Cerebellar cortex (tissue), 1 donor: ENCODE measurements around the gene WNT8B.

ENCODE experiments used
- DNase-seq: peaks from one replicate; pipeline ENCODE4 v3.0.0-alpha.2; 2015; ENCODE audit warnings: low spot score

Gene WNT8B, protein sequence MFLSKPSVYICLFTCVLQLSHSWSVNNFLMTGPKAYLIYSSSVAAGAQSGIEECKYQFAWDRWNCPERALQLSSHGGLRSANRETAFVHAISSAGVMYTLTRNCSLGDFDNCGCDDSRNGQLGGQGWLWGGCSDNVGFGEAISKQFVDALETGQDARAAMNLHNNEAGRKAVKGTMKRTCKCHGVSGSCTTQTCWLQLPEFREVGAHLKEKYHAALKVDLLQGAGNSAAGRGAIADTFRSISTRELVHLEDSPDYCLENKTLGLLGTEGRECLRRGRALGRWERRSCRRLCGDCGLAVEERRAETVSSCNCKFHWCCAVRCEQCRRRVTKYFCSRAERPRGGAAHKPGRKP

DNA sequence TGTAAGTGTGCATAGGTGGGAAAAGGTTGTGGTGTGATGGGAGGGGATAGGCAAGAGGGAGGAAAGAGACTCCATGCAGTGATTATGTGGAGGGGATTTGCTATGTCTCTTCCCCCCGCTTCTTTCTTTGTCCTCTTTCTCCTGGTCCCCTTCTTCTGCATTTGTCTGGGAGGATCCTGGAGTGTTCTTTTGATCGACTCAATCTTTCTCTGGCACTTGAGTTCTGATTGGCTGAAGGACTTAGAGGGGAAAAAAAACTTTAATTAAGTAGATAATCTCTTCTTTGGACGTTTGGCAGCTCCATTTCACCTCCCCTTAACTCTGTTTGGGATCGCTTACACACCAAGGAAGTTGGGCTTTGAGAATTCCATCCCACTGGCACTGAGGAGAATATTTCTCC lies at the start of gene WNT8B:
TSS of gene WNT8B (plus strand) at position 301 of the 400 bp plus-strand sequence. CDS start 160 bp downstream, outside the sequence.
- no peak for DNase-seq

DNA sequence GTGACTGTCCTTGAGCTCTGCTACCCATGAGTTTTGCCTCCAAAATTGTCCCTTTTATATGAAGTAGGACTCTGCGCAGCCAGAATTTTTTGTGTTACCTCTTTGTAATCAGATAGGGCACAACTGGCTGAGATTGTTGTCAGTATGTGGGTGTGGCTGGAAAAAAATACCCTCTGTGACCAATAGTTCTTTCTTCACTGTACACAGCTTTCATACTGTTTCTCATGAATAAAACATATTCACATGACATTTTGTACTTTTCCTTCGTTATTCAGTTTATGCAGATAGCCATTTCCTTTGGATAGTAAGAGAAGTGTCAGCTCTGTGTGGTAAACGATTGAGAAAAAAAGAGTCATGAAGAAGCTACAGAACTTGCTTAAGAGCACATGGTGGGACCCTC lies 49.6 kb upstream of the WNT8B start:
- DNase-seq: no peak

DNA sequence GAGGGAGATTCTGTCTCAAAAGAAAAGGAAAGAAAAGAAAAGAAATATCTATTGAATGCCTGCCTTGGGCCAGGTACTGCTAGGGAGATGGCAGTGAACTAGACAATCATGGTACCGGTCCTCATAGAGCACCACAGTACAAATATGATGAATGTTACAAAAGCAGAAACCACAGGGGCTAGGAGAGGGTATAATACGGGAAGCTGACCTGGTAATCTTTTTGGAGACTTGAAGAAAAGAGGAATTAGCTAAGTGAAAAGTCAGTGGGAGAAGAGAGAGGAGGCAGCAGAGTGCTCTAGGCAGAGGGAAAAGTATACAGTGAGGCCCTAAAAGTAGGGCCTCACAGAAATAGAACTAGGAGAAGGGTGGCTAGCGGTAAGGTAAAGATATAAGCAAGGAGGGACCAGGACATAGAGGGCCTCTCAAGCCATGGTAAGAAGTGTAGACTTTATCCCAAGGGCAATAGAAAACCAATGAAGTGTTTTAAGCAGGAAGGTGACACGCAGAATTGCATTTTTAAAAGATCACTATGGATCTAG lies 42.8 kb upstream of the WNT8B start:
- no peak for DNase-seq

DNA sequence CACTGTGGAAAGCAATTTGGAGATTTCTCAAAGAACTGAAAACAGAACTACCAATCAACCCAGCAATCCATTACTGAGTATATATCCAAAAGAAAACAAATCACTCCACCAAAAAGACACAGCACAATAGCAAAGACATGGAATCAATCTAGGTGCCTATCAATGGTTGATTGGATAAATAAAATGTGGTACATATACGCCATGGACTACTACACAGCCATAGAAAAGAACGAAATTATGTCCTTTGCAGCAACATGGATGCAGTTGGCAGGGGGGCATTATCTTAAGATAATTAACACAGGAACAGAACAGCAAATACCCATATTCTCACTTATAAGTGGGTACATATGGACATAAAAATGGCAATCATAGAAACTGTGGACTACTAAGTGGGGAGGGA lies 35.4 kb upstream of the WNT8B start:
- DNase-seq: no peak

DNA sequence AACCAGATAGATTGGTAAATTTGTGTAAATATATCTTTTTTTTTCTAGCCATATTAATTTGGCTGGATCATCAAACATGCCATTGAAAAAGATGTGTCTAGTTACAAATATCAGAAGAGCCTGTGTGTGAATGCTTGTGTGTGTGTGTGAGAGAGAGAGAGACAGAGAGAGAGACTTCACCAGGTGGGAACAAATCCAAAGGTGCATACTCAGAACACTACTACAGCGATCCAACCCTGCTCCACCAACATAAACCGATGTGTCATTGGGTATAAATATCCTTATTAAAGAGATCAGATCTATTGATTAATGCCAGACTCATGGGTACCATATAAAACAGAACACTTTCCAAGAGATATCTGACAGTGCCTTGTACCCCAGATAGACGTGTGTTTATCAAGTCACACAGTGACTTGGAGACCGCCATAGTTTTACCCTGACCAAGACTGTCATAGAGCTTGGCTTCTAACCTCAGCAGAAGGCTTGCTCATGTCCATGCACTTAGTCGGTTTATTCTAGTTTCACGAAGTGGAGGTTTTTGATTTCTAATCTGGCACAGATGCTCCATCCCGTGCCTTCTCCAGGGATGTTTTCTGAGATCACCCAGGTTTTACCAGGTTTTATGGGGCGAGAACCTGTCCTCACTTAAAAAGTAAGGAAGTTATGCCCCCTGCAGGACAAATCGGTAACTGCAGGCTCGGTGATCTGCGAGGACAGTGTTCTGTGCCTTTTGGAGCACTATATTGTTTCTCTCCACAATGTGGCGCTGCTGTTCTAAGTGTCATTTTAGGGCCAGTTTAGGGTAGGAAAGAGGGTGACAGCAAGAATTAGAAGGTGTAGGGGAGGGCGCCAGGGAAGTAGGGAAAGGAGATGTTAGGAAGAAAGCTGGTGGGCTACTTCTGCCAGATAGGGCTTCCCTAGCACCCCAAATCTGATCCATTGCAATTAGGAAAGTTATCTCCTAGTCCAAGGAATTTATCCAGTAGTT lies 29.3 kb upstream of the WNT8B start:
- DNase-seq: peak; percentile 92

DNA sequence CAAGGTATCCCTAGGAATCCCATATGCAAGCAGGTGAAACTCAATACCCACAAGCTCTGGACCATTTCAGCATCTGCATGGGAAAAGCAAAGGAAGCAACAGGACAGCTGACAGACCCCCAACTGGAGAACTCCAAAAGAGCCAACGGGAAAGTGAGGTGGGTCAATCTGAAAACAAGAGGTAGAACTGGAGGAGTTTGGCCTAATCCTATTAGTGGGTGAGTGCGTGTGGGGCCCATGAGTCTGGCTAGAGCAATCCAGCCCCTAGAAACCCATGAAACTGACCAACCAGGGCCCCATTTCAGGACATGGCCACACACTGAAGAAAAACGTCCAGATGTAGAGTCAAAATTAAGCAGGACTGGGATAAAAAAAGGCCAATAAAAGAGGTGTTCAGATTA lies 26.6 kb upstream of the WNT8B start:
- no peak for DNase-seq

DNA sequence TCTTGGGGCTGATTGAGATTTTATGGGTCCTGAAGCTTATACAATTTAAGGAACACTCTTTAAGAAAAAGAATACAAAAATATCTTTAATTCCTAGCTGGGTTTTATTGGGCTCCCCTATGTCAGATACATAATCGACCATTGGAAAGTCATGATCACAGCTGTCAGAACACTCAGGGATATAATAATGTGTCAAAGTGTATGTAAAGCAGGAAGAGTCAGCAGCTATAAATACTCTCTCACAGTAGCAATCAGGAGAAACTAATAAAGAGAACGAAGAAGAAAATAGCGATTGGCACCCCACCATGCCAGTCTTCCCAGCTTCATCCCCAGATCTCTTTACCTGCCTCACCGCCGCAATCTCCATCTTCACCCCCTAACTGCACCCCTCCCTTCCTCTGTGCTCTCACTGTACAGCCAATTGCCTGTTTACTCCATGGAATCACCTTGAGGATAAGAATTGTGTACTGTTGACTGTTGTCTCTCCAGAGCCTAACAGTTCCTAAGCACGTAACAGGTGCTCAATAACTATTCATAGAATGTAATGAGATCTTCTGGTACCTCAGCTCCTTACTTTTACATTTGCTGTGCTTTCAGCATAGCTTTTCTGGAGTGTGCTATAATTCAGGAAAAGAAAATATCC lies 24.0 kb upstream of the WNT8B start:
- DNase-seq: no peak

DNA sequence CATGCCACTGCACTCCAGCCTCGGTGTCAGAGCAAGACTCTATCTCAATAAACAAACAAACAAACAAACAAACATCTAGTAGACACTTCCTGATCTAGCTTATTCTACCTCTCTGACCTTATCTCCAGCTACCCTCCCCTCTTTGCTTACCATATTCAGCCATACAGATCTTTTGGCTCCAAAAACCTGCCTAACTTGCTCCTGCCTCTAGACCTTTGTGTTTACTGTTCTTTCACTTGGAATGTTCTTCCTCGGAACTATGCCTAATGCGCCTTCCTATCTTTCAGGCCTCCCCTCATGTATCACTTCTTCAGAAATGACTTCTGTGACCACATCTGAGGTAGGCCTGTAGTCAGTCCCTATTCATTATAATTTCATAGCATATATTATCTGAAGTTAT lies 20.3 kb upstream of the WNT8B start:
- no peak for DNase-seq

DNA sequence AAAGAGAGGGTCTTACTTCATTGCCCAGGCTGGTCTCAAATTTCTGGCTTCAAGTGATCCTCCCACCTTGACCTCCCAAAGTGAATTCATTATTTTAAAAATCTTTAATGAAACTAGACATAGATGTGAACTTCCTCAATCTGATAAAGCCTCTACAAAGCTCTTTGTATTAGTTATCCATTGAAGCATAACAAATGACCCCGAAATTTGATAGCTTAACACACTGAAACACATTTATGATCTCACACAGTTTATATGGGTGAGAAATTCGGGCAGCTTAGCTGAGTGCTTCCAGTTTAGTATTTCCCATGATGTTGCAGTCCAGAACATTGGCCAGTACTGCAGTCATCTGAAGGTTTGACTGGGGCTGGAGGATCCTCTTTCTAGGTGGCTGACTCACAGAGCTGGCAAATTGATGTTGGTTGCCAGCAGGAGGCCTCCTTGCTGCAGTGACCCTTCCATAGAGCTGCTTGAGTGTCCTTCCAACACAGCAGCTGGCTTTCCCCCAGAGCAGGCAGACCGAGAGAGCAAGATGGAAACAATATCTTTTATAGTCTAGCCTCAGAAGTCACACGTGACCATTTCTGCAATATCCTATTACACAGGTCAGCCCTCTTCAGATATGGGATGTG lies 16.6 kb upstream of the WNT8B start:
- DNase-seq: no peak

DNA sequence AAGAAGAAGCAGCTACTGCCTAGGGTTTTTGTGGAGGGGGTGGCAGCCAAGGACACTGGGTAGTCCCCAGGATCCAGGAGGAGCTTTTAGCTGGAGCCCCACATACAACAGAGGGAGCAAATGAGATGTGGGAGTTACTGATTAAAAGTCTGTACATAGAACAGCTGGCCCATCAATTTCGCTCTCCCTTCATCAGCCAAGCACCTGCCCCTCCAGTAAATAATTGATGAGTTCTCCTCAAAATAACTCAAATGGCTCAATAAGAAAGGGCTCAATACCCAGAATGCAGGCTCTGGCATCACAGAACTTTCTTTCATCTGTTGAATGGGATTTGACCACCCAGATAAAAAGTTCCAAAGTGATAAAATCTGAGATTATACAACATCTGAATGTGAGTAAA lies 15.1 kb upstream of the WNT8B start:
- no peak for DNase-seq

DNA sequence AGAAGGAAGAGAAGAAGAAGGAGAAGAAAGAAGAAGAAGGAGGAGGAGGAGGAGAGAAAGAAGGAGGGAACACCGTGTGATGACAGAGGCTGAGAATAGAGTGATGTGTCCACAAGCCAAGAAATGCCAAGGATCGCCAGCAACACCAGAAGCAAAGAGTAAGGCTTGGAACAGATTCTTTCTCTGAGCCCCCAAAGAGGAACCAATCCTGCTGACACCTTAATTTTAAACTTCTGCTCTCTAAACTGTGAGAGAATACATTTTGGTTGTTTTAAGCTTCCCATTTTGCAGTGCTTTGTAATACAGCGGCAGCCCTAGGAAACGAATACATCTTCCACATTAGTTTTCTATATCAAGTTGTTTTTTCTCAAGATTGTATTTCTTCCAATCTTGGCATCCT lies 13.9 kb upstream of the WNT8B start:
- DNase-seq: no peak

DNA sequence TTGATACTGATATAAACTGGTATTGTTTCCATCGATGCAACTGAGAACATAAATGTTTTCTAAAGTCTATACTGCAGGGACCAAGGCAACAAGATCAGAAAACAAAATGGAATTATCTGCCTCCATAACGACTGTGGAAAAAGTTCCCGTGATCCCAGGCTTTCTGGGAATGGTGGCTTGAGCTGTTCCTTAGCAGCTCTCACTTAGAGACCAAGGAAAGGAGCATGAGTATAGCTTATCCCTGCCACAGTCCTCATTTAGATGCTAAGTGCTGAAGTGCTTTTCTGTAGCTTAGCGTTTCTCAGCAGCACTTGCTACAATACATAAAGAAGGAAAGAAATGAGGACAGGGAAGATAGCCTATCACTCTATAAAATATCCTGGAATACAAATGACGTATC lies 5.5 kb downstream of the WNT8B start:
- no peak for DNase-seq

DNA sequence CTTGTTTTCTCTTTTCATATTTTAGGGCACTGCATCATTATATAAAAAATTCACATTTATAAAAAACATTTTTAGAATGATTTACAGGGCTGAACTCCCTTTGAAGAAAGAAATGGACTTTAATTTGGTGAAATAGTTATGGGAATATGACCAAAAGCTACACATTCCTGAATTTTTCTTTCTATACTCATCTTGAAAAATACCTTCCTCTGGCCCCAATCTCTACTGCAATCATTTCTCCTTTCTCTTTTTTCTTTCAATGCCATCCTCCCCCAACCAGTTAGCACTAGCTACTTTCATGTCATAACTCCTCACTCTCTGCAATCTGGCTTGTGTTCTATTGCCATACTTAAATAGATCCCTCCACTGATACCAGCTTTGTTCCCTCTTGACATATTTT lies 6.2 kb downstream of the WNT8B start:
- no peak for DNase-seq

DNA sequence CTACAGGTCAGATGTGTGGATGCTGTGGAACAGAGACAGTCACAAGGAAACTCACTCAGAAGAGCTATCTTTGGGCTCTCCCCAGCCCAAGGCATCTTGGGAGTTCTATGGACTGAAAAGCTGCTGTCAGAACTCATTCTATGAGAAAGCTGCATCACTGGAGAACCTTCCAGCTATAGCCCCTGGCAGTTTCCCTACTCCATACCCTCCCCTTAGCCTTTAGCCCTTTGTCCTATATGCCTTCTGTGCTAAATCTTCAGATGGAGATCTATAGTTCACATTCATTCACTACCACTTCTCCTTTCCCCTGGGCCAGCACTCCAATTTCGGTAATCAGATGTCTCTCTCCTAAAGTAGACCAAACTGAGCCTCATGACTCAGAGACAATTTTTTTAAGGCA lies 6.9 kb downstream of the WNT8B start:
- DNase-seq: no peak

DNA sequence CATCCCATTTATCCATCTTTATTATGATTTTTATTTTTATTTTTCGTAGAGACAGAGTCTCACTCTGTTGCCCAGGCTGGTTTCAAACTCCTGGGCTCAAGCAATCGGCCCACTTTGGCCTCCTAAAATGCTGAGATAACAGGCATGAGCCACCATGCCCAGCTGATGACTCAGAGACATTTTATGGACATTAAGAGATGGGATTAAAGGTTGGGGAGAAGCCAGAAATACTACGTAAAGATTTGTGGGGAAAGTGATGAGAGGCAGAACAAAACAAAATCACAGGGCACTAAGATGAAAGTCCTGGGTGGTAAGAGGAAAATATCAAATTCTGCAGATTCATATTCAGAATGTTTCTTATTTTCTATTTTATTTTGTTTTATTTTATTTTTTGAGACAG lies 7.6 kb downstream of the WNT8B start:
- DNase-seq: no peak

DNA sequence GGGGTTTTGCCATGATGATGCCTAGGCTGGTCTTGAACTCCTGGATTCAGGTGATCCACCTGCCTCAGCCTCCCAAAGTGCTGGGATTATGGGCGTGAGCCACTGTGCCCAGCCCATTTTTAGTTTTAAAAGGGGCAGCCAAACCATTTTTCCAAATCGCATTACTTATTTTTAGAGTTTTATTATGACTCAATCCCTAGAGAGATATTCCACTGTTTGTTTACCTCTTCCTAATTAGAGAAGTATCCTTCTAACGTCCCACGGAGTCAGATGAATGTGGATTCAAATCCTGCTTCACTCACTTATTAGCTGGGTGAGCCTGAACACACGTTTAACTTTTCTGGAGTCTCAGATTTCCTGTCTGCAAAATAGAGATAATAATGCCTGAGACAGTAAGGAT lies 15.2 kb downstream of the WNT8B start:
- no peak for DNase-seq

DNA sequence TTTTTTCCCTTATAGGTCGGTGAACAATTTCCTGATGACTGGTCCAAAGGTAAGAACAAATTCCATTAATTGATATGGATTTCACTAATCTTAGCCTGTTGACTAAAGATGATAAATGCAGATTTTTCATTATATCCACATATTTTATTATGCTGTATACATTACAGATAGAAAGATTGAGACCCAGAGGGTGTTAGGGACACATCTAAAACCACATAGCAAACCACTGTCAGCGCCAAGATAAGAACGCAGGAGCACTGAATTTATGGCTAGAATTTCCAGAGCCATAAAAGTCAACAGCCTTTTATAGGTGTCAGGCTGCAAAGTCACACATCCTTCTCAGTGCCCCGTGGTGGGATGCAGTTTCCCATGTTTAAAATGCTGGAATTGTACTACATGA lies 16.2 kb downstream of the WNT8B start:
- DNase-seq: no peak

DNA sequence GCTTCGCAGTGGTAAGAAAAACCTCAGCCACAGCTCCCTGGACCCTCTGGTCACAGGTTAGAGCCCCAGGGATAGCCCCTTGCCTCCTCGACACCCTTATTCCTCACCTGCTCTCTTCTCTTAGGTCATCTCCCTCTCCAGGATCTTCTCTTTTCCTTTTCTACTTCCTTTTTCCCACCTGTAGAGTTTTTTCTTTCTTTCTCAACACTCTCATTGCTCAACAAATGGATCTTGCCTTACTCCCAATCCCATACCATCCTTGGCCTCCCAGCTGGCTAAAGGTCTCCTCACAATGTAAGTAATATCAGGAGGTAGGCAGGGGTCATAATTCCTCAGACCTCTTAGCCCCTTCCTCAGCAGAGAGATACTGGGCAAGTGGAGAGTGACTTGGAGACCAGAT lies 17.2 kb downstream of the WNT8B start:
- DNase-seq: no peak

DNA sequence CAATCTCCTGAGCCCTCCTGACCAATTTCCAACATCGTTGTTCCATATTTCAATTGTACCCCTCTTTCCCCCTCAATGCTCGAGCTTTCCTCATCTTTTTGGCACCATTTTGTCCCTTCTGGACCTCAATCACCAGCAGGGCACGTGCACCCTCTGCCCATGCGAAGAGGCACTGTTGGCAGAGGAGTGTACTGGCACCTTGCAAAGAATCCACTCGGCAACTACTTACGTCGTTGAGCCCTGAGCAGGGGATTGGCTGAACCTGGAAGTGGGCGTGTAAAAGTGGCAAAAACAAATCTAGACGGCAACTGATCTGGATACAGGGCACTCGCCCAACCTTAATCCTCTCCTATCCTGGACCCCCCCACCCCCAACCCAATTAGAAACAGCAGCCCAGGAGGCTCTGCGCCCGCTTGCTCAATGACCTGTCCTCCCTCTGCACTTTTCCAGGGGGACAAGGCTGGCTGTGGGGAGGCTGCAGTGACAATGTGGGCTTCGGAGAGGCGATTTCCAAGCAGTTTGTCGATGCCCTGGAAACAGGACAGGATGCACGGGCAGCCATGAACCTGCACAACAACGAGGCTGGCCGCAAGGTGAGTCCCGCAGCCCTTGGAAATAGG lies 18.8 kb downstream of the WNT8B start:
- DNase-seq: peak; percentile 92

DNA sequence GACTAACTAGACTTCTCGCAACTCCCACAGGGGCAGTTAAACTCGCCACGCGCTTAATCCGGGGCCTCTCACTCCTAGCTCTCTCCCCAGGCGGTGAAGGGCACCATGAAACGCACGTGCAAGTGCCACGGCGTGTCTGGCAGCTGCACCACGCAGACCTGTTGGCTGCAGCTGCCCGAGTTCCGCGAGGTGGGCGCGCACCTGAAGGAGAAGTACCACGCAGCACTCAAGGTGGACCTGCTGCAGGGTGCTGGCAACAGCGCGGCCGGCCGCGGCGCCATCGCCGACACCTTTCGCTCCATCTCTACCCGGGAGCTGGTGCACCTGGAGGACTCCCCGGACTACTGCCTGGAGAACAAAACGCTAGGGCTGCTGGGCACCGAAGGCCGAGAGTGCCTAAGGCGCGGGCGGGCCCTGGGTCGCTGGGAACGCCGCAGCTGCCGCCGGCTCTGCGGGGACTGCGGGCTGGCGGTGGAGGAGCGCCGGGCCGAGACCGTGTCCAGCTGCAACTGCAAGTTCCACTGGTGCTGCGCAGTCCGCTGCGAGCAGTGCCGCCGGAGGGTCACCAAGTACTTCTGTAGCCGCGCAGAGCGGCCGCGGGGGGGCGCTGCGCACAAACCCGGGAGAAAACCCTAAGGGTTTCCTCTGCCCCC lies 19.5 kb downstream of the WNT8B start:
- DNase-seq: peak; percentile 61

DNA sequence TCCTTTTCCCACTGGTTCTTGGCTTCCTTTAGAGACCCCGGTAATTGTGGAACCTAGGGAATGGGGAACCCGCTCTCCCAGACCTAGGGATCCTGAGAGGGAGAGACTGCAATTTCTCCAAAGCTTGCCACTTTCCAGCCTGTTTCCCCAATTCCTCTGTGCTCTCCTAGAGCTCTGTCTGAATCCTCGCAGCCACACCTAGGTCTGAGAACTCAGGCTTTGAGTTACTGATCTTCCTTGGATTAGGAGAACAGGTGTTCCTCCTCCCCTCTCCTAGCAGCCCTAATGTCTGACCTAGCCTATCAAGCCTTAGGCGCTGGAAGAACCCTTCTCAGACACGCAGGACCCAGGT lies 20.0 kb downstream of the WNT8B start:
- DNase-seq: no peak
